Measurements from ENCODE around the gene NTMT2. TPM values are rescaled to one million over a fixed set of nuclear protein-coding genes. Genes with fewer than 3 reads are reported as not detected.

Gene NTMT2
- total RNA-seq, 1 donor from 2014 or later = not detected

GRCh38 chr1:170114906-170115305, 30.9 kb upstream of the NTMT2 start:
- H3K4me3 ChIP-seq = no peak overlapping the region
- intact Hi-C loops (cut with DNase I) = no loop called here
- no peak overlapping the region for H3K27ac ChIP-seq
- H3K4me1 ChIP-seq = no peaks in the 10 kb centered on the region
- TF ChIP-seq CTCF (IDR thresholded peaks at IDR 0.05) (no peak), POLR2AphosphoS5 (IDR thresholded peaks at IDR 0.05; ENCODE audit: insufficient read depth in 1 of 2, low read depth in 1 of 2) (no peak), POLR2A (IDR thresholded peaks at IDR 0.05) (no peak)
- H3K27me3 ChIP-seq = no peaks in the 10 kb centered on the region
- no peaks in the 10 kb centered on the region for H3K36me3 ChIP-seq
- no peaks in the 10 kb centered on the region for H3K9me3 ChIP-seq
- DNase-seq (ENCODE audit: extremely low spot score in 2 of 2) = no peak

GRCh38 chr1:170122366-170122765, 23.4 kb upstream of the NTMT2 start:
- H3K4me3 ChIP-seq = no peak overlapping the region
- DNase-seq (ENCODE audit: extremely low spot score in 2 of 2) = no peak
- intact Hi-C loops (cut with DNase I) = no loop called here
- H3K4me1 ChIP-seq = no peaks in the 10 kb centered on the region
- TF ChIP-seq POLR2AphosphoS5 (IDR thresholded peaks at IDR 0.05; ENCODE audit: insufficient read depth in 1 of 2, low read depth in 1 of 2) (no peak), POLR2A (IDR thresholded peaks at IDR 0.05) (no peak), CTCF (IDR thresholded peaks at IDR 0.05) (no peak)
- H3K9me3 ChIP-seq = no peaks in the 10 kb centered on the region
- no peaks in the 10 kb centered on the region for H3K36me3 ChIP-seq
- H3K27me3 ChIP-seq = no peaks in the 10 kb centered on the region
- H3K27ac ChIP-seq = no peak overlapping the region

DNA sequence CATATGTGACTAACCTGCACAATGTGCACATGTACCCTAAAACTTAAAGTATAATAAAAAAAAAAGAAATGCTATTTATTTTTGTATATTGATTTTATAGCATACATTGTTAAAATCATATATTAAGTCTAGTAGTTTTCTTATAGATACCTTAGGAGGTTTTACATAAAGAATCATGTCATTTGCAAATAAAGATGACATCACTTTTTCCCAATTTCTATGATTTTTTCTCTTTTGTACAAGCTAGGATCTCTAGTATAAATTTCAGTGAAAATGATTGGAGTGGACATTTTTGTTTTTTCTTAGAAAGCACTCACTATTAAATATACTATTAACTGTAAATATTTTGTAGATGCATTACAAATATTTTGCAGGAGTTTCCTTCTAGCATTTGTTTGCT, 20.5 kb upstream of the NTMT2 start:
- H3K4me3 ChIP-seq = no peak overlapping the region
- no peaks in the 10 kb centered on the region for H3K36me3 ChIP-seq
- intact Hi-C loops (cut with DNase I) = no loop called here
- DNase-seq (ENCODE audit: extremely low spot score in 2 of 2) = no peak
- H3K4me1 ChIP-seq = no peaks in the 10 kb centered on the region
- no peak for TF ChIP-seq POLR2AphosphoS5 (IDR thresholded peaks at IDR 0.05; ENCODE audit: insufficient read depth in 1 of 2, low read depth in 1 of 2)
- no peak for TF ChIP-seq POLR2A (IDR thresholded peaks at IDR 0.05)
- no peak for TF ChIP-seq CTCF (IDR thresholded peaks at IDR 0.05)
- H3K27me3 ChIP-seq = no peaks in the 10 kb centered on the region
- no peak overlapping the region for H3K27ac ChIP-seq
- H3K9me3 ChIP-seq = no peaks in the 10 kb centered on the region

- TF ChIP-seq POLR2AphosphoS5 (IDR thresholded peaks at IDR 0.05; ENCODE audit: insufficient read depth in 1 of 2, low read depth in 1 of 2) (no peak), CTCF (IDR thresholded peaks at IDR 0.05) (no peak), POLR2A (IDR thresholded peaks at IDR 0.05) (no peak)
- no peaks in the 10 kb centered on the region for H3K27me3 ChIP-seq
- no peak for DNase-seq (ENCODE audit: extremely low spot score in 2 of 2)
- H3K27ac ChIP-seq = no peak overlapping the region
- intact Hi-C loops (cut with DNase I) = no loop called here
- no peaks in the 10 kb centered on the region for H3K36me3 ChIP-seq
- no peak overlapping the region for H3K4me3 ChIP-seq
- no peaks in the 10 kb centered on the region for H3K4me1 ChIP-seq
- H3K9me3 ChIP-seq = no peaks in the 10 kb centered on the region
Measured at GRCh38 chr1:170126696-170127095, 19.1 kb upstream of the NTMT2 start.

DNA sequence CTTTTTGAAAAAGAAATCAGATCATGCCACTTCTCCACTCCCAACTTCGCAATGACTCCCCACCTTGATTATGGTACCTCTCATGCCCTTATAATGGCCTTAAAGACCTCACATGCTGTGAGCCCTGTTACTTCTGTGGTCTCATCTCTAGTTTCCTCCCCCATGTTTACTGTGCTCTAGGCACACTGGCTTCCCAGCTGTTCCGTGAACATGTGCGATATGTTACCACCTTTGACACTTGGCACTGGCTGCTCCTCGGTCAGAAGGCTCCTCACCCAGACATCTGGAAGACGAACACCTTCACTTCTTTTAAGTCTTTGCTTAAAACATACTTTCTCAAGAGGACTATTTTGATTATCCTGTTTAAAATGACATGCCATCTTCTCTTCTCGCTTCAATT, 14.3 kb upstream of the NTMT2 start:
- no peaks in the 10 kb centered on the region for H3K9me3 ChIP-seq
- no peak for DNase-seq (ENCODE audit: extremely low spot score in 2 of 2)
- TF ChIP-seq POLR2A (IDR thresholded peaks at IDR 0.05) (no peak), CTCF (IDR thresholded peaks at IDR 0.05) (no peak), POLR2AphosphoS5 (IDR thresholded peaks at IDR 0.05; ENCODE audit: insufficient read depth in 1 of 2, low read depth in 1 of 2) (no peak)
- H3K4me1 ChIP-seq = no peaks in the 10 kb centered on the region
- intact Hi-C loops (cut with DNase I) = no loop called here
- no peak overlapping the region for H3K27ac ChIP-seq
- no peaks in the 10 kb centered on the region for H3K27me3 ChIP-seq
- no peak overlapping the region for H3K4me3 ChIP-seq
- H3K36me3 ChIP-seq = no peaks in the 10 kb centered on the region
